Measurements from ENCODE around the gene SSBP3.
"Not testable (repeated sequence)": the region's sequence is repeated elsewhere in the genome, so short reads cannot be mapped to it uniquely, and the experiment has no call there.

Gene SSBP3

DNA sequence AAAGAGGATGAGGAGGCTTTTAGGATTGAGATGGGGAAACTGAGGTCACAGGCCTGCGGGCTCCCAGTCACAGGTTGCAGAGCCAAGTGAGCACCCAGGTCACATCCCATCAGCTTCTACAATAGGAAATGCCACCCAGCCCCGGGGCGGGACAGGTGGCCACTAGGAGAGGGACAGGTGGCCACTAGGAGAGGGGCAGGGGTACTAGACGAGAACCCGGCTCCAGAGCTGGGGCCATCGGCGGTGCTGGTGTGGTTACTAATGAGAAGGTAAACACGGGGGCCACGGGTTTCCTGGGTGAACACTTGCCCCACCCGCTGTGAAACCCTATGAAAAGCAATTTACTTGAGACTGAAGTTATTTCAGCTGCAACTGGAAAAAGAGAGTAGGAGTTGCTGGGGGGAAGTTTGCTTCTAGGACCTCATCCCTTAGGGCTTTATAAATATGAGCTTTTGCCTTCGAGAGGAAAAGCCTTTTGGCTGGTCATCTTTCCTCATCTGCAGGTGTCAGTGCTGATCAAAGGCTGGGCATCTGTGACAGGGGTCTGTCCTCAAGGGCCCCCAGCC lies 153.7 kb downstream of the SSBP3 start:
- in situ Hi-C loops (cut with MboI; ENCODE audit: low sequenced_read_pairs) = no loop called here

DNA sequence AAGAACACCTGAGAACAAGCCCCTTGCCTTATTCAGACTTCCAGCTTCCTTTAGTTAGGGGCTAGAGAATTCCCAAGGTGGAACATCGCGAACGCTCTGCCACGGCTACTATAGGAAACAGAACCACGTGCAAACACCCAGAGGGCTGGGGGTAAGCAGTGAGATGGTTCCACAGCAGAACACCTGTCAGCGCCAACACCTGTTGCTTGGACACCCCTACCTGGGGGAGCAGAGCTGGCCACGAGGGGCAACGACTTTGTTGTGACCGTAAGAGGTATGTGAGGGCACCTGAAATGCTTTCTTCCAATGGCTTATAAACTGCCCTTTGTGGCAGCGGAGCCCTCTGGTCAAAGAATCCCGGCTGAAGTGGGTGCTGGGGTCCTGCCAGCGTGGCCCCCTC lies 155.5 kb downstream of the SSBP3 start:
- in situ Hi-C loops (cut with MboI; ENCODE audit: low sequenced_read_pairs) = no loop called here

- in situ Hi-C loops (cut with MboI; ENCODE audit: low sequenced_read_pairs) = no loop called here
Measured at GRCh38 chr1:54249819-54250435, 156.3 kb downstream of the SSBP3 start.

DNA sequence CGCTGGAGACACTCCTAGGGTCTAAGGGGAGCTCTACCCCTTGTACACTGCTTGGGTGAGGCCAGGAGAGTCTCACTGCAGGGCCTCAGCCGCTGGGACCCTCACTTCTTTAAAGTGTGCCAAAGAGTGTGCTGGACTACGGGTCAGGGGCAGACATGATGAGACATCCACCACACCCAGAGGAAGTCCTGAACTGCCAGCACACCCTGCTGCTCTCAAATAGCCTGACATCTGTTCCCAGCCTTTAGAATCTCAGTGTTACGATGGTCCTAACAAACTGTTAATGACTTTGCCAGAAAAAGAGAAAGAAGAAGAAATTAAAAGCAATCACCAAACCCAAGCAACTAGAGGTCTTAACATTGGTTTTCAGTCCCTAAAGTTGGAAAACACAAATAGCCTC lies 157.2 kb downstream of the SSBP3 start:
- in situ Hi-C loops (cut with MboI; ENCODE audit: low sequenced_read_pairs) = no loop called here

GRCh38 chr1:54247863-54248515 lies 158.2 kb downstream of the SSBP3 start:
- in situ Hi-C loops (cut with MboI; ENCODE audit: low sequenced_read_pairs) = no loop called here

DNA sequence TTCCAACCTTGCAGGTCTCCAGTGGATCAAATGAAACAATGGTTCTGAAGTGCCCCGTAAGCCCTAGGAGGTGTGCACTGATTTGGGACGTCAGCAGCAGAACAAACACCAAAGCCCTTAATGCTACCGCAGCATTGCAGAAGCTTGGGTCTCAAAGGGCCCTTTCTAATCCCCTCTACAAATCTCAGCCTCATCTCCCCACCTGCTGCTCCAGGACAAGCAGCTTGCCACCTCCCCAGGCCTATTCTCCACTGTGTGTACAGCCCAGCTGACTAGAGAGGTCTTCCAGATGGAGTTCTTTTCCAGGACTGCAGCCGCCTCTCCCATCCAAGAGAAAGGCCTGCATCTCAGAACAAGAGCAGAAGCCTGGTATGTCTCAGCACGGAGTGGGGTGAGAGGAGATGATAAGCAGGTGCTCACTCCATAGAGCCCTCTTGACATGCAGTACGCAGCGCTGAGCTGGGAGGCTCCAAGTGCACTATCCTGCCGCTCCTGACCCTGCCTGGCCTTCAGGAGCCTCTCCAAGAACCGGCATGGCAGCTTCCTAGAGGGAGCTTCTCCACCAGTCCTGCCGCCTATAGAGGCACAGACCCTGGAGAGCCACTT lies 160.0 kb downstream of the SSBP3 start:
- in situ Hi-C loops (cut with MboI; ENCODE audit: low sequenced_read_pairs) = no loop called here

GRCh38 chr1:54245501-54245900 lies 160.7 kb downstream of the SSBP3 start:
- in situ Hi-C loops (cut with MboI; ENCODE audit: low sequenced_read_pairs) = no loop called here

DNA sequence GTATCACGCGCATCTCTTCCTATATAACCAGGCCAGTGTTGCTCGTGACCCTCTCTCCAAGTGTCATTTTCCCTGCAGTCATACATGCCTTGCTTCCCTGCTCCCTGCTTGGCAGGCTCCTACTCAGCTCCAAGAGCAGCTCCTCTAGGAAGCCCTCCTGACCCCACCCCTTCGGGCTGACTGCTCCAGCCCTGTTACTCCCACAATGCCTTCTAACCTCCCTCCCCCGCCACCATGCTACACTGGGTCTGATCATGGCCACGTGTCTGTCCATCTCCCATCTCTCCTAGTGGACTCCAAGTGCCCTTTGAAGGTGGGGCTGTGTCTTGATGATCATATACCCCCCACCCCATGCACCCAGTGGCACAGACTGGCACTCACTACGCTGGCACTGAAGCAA lies 161.5 kb downstream of the SSBP3 start:
- in situ Hi-C loops (cut with MboI; ENCODE audit: low sequenced_read_pairs) = no loop called here

DNA sequence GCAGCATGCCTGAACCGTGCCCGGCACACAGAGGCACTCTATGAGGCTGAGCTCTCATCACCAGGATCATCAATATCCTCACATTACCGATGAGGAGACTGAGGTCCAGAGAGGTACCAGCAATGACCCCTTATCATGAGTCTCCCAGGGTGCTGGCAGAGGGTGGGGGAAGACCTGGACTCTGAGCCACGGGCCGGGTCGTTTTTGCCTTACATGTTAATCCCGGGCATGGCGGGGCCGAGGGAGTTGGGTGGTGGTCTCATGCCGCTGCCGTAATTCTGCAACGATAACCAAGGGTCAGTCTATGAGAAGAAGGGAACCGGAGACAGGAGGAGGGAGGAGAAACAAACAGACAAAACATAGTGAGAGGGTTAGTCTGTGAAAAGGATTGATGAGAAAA lies 163.2 kb downstream of the SSBP3 start:
- in situ Hi-C loops (cut with MboI; ENCODE audit: low sequenced_read_pairs) = no loop called here

DNA sequence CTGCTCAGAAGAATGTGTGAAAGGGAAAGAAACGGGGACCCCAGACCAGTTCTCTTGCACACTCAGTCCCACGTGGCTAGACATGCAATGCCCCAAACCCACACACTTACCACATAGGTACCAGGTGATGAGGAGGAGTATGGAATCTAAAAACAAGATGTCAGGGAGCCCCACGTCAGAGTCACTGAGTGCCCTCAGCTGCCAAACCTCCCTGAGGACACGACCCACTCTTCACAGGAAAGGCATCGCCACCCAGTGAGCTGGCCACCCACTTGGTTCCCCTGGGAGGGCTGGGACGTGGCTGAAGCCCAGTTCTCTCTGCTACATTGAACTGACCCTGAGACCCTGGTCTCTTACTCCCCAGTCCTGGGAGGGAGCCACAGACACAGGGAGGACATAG lies 164.8 kb downstream of the SSBP3 start:
- in situ Hi-C loops (cut with MboI; ENCODE audit: low sequenced_read_pairs) = no loop called here

GRCh38 chr1:54240741-54241335 lies 165.4 kb downstream of the SSBP3 start:
- in situ Hi-C loops (cut with MboI; ENCODE audit: low sequenced_read_pairs) = no loop called here

GRCh38 chr1:54239631-54240031 lies 166.6 kb downstream of the SSBP3 start:
- in situ Hi-C loops (cut with MboI; ENCODE audit: low sequenced_read_pairs) = no loop called here

GRCh38 chr1:54239035-54239383 lies 167.2 kb downstream of the SSBP3 start:
- in situ Hi-C loops (cut with MboI; ENCODE audit: low sequenced_read_pairs) = no loop called here

DNA sequence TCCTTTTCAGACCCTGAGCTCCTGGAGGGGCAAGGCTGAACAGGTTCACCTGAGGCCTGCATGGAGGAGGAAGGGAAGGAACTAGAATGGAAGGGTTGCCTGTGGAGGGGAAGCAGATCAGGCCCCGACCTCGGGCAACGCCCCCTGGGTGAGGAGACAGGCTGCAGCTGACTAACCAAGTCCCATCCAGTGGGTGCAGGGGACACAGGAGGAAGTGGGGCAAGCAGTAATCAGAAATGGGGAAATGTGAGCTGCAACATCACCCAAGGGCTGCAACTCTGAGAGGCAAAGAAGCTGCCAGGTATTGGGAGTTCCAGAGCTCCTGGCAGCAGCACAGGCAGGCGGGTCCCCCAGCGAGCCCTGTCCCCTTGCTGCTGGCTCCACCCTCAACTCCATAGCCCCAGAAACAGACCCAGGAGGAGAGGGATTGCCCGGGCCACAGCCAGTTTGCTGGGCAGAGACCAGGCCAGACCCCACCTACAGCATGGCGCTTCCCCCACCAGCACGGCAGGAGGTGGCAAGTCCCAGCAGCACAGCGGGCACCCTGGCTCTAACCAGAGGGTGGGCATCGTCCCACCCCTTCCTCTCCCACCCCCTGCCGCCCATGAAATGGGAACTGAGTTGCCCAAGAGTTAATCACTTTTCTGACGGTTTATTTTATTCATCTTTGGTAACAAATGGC lies 167.7 kb downstream of the SSBP3 start:
- in situ Hi-C loops (cut with MboI; ENCODE audit: low sequenced_read_pairs) = no loop called here

- in situ Hi-C loops (cut with MboI; ENCODE audit: low sequenced_read_pairs) = no loop called here
Measured at GRCh38 chr1:54237586-54237985, 168.6 kb downstream of the SSBP3 start.

DNA sequence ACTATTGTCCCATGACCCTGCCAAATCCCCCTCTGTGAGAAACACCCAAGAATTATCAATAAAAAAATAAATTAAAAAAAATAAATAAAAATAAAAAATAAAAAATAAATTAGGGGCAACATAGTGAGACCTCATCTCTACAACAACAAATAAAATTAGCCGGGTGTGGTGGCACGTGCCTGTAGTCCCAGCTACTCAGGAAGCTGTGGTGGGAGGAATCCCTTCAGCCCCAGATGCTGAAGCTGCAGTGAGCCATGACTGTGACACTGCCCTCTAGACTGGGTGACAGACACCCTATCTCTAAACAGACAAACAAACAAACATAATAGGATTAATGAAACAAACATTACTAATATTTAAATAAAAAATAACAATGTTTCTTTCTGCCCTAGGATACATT lies 171.9 kb downstream of the SSBP3 start:
- in situ Hi-C loops (cut with MboI; ENCODE audit: low sequenced_read_pairs) = no loop called here

DNA sequence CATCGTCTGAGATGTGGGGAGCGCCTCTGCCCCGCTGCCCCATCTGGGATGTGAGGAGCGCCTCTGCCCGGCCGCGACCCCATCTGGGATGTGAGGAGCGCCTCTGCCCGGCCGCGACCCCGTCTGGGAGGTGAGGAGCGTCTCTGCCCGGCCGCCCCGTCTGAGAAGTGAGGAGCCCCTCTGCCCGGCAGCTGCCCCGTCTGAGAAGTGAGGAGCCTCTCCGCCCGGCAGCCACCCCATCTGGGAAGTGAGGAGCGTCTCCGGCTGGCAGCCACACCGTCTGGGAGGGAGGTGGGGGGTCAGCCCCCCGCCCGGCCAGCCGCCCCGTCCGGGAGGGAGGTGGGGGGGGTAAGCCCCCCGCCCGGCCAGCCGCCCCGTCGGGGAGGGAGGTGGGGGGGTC lies 173.0 kb downstream of the SSBP3 start:
- in situ Hi-C loops (cut with MboI; ENCODE audit: low sequenced_read_pairs) = not testable (repeated sequence)

DNA sequence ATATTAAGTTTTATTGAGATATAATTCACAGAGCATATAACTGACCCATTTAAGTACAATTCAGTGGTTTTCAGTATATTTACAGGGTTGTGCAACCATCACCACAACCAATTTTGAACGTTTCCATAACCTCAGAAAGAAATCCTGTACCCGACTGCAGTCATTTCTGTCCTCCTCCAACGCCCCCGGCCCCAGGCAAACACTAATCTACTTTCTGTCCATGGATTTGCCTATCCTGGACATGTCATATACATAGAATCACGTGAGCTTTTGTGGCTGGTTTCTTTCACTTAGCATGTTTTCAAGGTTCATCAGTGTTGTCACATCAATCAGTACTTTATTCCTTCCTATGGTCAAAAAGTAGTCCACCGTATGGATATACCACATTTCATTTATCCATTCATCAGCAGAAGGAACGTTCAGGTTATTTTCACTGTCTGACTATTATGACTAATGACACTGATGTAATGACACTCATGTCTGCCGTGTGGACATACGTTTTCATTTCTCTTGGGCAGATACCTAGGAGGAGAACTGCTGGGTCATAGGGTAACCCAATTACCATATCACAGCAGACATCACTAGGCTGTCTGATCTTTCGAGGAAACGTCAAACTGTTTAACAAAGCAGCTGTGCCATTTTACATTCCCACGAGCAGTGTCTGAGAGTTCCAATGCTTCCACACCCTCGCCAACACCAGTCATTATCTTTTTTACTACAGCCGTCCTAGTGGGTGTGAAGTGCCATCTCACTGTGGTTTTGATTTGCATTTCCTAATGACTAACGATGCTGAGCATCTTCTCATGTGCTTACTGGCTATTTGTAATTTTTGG lies 175.5 kb downstream of the SSBP3 start:
- in situ Hi-C loops (cut with MboI; ENCODE audit: low sequenced_read_pairs) = no loop called here

- in situ Hi-C loops (cut with MboI; ENCODE audit: low sequenced_read_pairs) = no loop called here
Measured at GRCh38 chr1:54229281-54229891, 176.8 kb downstream of the SSBP3 start.

DNA sequence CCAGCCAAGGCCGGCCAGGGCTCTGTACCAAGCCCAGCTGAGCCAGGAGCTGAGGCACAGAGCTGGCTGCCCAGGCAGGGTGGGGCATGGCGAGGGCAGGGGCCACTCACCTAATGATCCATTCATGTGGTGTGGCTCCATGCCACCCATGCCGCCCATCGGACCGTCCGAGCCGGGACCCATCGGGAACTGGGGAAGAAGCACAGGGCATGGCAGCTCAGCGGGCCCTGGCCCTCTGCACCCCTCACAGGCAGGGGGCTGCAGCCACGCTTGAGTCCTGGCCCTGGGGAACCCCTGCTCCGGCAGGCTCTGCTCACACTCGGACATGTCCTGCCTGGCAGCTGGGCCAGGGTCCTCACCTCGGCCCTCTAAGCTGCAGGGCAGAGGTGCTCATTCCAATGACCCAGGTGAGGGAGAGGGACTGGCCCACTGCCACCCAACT lies 177.5 kb downstream of the SSBP3 start:
- in situ Hi-C loops (cut with MboI; ENCODE audit: low sequenced_read_pairs) = no loop called here

All from hTERT RPE-1 (cell line).